Neural cell (in vitro differentiated cells): ENCODE results near the gene PSMD13.

Experiments used
- EP300 ChIP-seq: fragments of 450-650 bp; conservative IDR thresholded peaks from 2 replicates; pipeline ENCODE4 v1.6.1; 2014; ENCODE audit warnings: antibody characterized with exemption, mild to moderate bottlenecking, moderate library complexity; ENCODE audit not compliant: poor library complexity, severe bottlenecking
- EZH2 ChIP-seq: fragments of 200-600, 300-800 bp; shearing (Covaris generic), sonication (generic); IDR thresholded peaks from 2 replicates; pipeline ENCODE4 v1.6.1; 2014; ENCODE audit warnings: antibody characterized with exemption, low read length, borderline replicate concordance, mild to moderate bottlenecking; ENCODE audit not compliant: insufficient read depth, poor library complexity, severe bottlenecking
- MXI1 ChIP-seq: fragments of 450-650 bp; conservative IDR thresholded peaks from 2 replicates; pipeline ENCODE4 v1.6.1; 2014; ENCODE audit warnings: antibody characterized with exemption, mild to moderate bottlenecking; ENCODE audit not compliant: poor library complexity, severe bottlenecking
- POLR2AphosphoS5 ChIP-seq: IDR thresholded peaks from 2 replicates; pipeline ENCODE4 v1.6.1; 2012
- RAD21 ChIP-seq: fragments of 450-650 bp; conservative IDR thresholded peaks from 2 replicates; pipeline ENCODE4 v1.6.1; 2014; ENCODE audit warnings: antibody characterized with exemption, mild to moderate bottlenecking, moderate library complexity
- SMC3 ChIP-seq: fragments of 450-650 bp; conservative IDR thresholded peaks from 2 replicates; pipeline ENCODE4 v1.6.1; 2014; ENCODE audit warnings: antibody characterized with exemption, mild to moderate bottlenecking, moderate library complexity; ENCODE audit not compliant: poor library complexity
- TAF1 ChIP-seq: IDR thresholded peaks from 2 replicates; pipeline ENCODE4 v1.6.1; 2012; ENCODE audit warnings: low read depth
- TF ChIP-seq, protein P1 (sequence below): fragments of 450-650 bp; IDR thresholded peaks from 2 replicates; pipeline ENCODE4 v1.5.1; 2014; ENCODE audit warnings: antibody characterized with exemption, mild to moderate bottlenecking, moderate library complexity; ENCODE audit not compliant: poor library complexity, severe bottlenecking
- TF ChIP-seq, protein P2 (sequence below): IDR thresholded peaks from 2 replicates; pipeline ENCODE4 v1.6.1; 2012; ENCODE audit warnings: borderline replicate concordance

DNA sequence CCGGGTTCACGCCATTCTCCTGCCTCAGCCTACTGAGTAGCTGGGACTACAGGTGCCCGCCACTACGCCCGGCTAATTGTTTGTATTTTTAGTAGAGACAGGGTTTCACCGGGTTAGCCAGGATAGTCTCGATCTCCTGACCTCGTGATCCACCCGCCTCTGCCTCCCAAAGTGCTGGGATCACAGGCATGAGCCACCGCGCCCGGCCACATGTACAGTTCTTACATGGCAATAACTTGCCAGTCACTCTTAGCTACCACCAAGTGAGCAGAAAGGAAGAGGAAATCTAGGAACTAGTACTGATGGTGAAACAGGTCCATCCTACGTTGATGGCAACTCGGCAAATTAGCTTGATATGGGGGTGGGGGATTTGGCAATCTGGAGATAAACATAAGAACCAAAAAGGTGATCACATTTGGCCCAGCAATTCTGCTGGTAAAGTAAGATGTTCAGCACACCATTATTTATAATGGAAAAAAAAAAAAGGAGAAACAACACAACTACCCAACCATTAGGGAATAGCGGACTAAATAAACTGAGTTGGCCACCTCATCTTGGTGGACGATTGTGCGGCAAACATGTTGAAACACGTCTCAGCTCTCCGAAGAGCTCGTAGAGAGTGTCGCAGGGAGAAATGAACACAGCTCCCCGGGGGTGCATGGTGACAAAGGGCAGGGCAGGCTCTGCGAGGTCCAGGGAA, 46.8 kb downstream of the PSMD13 start:
- TF ChIP-seq, protein P1, sequence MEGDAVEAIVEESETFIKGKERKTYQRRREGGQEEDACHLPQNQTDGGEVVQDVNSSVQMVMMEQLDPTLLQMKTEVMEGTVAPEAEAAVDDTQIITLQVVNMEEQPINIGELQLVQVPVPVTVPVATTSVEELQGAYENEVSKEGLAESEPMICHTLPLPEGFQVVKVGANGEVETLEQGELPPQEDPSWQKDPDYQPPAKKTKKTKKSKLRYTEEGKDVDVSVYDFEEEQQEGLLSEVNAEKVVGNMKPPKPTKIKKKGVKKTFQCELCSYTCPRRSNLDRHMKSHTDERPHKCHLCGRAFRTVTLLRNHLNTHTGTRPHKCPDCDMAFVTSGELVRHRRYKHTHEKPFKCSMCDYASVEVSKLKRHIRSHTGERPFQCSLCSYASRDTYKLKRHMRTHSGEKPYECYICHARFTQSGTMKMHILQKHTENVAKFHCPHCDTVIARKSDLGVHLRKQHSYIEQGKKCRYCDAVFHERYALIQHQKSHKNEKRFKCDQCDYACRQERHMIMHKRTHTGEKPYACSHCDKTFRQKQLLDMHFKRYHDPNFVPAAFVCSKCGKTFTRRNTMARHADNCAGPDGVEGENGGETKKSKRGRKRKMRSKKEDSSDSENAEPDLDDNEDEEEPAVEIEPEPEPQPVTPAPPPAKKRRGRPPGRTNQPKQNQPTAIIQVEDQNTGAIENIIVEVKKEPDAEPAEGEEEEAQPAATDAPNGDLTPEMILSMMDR, result no peak
- TF ChIP-seq EZH2, result no peak
- TF ChIP-seq EP300, result no peak
- no peak for TF ChIP-seq POLR2AphosphoS5
- TF ChIP-seq, protein P2, sequence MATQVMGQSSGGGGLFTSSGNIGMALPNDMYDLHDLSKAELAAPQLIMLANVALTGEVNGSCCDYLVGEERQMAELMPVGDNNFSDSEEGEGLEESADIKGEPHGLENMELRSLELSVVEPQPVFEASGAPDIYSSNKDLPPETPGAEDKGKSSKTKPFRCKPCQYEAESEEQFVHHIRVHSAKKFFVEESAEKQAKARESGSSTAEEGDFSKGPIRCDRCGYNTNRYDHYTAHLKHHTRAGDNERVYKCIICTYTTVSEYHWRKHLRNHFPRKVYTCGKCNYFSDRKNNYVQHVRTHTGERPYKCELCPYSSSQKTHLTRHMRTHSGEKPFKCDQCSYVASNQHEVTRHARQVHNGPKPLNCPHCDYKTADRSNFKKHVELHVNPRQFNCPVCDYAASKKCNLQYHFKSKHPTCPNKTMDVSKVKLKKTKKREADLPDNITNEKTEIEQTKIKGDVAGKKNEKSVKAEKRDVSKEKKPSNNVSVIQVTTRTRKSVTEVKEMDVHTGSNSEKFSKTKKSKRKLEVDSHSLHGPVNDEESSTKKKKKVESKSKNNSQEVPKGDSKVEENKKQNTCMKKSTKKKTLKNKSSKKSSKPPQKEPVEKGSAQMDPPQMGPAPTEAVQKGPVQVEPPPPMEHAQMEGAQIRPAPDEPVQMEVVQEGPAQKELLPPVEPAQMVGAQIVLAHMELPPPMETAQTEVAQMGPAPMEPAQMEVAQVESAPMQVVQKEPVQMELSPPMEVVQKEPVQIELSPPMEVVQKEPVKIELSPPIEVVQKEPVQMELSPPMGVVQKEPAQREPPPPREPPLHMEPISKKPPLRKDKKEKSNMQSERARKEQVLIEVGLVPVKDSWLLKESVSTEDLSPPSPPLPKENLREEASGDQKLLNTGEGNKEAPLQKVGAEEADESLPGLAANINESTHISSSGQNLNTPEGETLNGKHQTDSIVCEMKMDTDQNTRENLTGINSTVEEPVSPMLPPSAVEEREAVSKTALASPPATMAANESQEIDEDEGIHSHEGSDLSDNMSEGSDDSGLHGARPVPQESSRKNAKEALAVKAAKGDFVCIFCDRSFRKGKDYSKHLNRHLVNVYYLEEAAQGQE, result no peak
- no peak for TF ChIP-seq RAD21
- no peak for TF ChIP-seq TAF1
- no peak for TF ChIP-seq SMC3
- no peak for TF ChIP-seq MXI1
